Measurements from ENCODE around the gene SSR4.

Gene SSR4

GRCh38 chrX:153762626-153763173 is 31.8 kb upstream of the SSR4 start:
- H3K4me3 ChIP-seq: no peak overlapping the region
- TF ChIP-seq CTCF (IDR thresholded peaks at IDR 0.05): no peak
- DNase-seq (ENCODE audit: low spot score): peak; percentile 54
- no peak overlapping the region for H3K27ac ChIP-seq

DNA sequence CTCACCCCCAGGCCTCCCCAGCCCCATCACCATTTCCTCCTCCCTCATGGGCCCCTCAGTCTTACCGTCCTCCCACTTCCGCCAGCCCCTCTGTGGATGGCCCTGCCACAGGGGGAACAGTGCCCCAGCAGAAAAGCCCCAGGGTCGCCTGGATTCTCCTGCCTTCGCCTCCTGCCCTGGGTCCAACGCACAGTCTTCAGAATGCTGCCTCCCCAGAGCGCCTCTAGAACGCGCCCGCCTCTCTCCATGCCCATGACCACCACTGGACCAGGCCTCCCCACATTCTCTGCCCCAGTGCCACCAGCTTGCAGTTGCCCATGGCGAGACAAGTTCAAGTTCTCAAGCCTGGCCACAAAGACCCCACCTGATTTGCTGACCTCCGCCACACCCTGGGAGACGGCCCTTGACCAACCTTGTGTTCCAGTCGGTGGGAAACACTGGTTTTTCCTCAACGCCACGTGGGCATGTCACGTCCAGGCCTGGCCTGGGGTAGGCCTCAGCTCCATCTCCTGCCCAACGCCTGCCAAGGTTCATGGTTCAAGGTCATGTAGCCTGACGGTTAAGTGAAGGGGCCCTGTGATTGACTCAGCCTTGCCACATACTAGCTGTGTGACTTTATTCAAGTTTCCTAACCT is 31.1 kb upstream of the SSR4 start:
- Histone ChIP-seq H3K4me3 (no peak overlapping the region), H3K27ac (no peak overlapping the region)
- TF ChIP-seq CTCF (IDR thresholded peaks at IDR 0.05): no peak
- DNase-seq (ENCODE audit: low spot score): peak; percentile 41

DNA sequence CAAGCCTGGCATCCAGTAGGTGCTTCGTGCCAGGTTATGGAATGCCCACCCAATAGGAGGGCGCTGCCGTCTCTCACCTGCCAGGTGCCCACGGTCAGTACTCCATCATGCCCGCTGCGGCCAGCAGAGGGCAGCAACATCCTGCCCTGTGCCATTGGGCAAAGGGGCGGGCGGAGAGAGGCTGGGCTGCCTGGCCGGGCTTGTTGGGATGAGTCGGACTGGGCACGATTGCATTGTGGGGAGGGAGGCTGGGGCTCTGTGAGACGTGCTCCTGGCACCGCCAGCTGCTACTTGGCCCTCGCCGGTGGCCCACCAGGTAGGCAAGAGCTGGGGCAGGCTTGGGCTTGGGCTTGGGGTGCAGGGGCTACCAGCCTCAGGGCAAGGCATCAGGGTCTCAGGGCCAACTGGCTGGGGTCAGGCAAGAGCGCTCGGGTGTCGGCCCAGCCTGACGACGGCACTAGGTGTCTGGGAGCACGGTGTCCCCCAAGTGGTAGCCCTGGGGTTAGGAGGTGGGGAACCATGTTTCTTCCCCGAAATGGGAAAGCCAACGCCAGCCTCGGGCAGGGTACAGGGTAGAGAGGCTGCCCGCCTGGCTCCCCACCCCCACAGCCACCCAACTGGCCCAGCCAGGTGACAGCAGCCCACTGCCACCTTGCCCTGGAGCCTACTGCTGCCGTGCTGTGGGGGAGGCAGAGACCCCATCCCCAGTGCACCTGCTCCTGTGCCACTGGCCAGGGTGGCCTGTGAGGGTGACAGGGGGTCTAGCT is 30.3 kb upstream of the SSR4 start, which contains the start of gene PLXNB3:
Gene PLXNB3 (plus strand): TSS at position 261 of the 767 bp plus-strand sequence. CDS start 1,287 bp downstream, outside the sequence.
- Histone ChIP-seq H3K27ac (peak within 1 kb of the TSS in 1 of 2 donors; percentile 65), H3K4me3 (peak within 1 kb of the TSS; percentile 60)
- peak; percentile 83 for DNase-seq (ENCODE audit: low spot score)
- TF ChIP-seq CTCF (IDR thresholded peaks at IDR 0.05): peak; percentile 57

- no peak for TF ChIP-seq CTCF (IDR thresholded peaks at IDR 0.05)
- H3K27ac ChIP-seq: peak overlapping the region in 1 of 2 donors; percentile 65
- peak overlapping the region; percentile 60 for H3K4me3 ChIP-seq
- DNase-seq (ENCODE audit: low spot score): no peak
Measured at GRCh38 chrX:153764786-153765137, 29.7 kb upstream of the SSR4 start.

GRCh38 chrX:153765138-153766079 is 29.1 kb upstream of the SSR4 start:
- peak overlapping the region; percentile 60 for H3K4me3 ChIP-seq
- no peak for TF ChIP-seq CTCF (IDR thresholded peaks at IDR 0.05)
- H3K27ac ChIP-seq: peak overlapping the region; percentile 30 to 65
- DNase-seq (ENCODE audit: low spot score): peak; percentile 72

DNA sequence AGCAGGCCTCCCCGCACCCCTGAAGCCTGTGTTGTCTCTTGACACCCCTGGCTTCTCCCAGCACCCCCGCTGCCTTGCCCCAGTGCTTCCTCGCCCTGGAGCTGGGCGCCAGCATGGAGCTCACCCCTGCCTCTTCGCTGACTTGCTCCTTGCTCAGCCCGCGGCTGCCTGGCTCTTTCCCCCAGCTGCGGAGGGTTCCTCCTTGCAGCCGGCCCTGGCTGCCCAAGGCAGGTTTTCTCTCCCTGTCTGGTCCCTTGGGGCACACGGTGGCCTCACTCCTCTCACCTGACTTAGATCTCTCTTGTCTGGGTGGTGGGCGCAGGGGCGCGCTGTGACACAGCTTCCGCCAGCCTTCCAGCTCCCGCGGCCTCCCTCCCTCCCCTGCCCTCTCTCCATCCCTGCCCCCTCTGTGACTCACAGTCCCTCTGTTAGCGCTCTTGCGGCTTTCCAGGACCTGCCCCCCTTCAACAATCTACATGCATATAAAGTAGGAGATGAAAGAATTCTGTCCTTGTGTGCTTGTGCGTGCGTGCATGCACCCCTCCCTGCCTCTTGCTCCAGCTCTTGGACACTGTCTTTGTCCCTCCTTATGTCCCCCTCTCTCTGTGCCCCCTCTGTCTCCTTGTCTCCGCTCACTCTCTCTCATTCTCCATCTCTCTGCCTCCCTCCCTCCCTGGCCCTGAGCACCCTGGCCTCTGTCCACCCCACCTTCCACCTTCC is 28.2 kb upstream of the SSR4 start:
- Histone ChIP-seq H3K27ac (peak overlapping the region; percentile 30 to 65), H3K4me3 (peak overlapping the region; percentile 60)
- no peak for DNase-seq (ENCODE audit: low spot score)
- no peak for TF ChIP-seq CTCF (IDR thresholded peaks at IDR 0.05)

Data from coronary artery (tissue), 2 donors.